ENCODE data around the gene DPY19L3.

DNA sequence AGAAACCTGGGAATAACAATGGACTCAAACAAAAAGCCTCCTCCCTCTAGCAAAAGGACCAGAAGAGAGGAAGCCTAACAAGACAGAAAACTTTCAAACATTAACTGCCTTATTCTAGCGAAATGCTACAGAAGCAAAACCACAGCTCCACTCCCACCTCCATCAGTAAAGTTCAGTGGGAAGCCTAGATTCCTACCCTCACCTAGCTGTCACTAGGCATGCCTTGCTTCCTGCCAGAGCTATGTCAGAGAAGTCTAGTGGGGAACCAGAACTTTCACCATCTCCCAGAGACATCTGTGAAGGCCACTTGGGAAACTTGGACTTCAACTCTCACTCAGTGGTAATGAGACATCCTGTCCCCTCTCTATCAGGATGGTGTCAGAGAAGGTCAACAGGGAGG lies 37.1 kb downstream of the DPY19L3 start:
- TF ChIP-seq, protein P1, sequence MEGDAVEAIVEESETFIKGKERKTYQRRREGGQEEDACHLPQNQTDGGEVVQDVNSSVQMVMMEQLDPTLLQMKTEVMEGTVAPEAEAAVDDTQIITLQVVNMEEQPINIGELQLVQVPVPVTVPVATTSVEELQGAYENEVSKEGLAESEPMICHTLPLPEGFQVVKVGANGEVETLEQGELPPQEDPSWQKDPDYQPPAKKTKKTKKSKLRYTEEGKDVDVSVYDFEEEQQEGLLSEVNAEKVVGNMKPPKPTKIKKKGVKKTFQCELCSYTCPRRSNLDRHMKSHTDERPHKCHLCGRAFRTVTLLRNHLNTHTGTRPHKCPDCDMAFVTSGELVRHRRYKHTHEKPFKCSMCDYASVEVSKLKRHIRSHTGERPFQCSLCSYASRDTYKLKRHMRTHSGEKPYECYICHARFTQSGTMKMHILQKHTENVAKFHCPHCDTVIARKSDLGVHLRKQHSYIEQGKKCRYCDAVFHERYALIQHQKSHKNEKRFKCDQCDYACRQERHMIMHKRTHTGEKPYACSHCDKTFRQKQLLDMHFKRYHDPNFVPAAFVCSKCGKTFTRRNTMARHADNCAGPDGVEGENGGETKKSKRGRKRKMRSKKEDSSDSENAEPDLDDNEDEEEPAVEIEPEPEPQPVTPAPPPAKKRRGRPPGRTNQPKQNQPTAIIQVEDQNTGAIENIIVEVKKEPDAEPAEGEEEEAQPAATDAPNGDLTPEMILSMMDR (IDR thresholded peaks at IDR 0.05; ENCODE audit: poor library complexity), result no peak
- TF ChIP-seq EZH2 (IDR thresholded peaks at IDR 0.05; ENCODE audit: borderline replicate concordance), result no peak
